Vagina (tissue), 2 donors: ENCODE measurements around the gene MIGA2.

Experiments used
- POLR2A ChIP-seq, 2 donors: fragments of 450-650 bp; IDR thresholded peaks; one replicate each; pipeline ENCODE4 v1.6.1; 2017; ENCODE audit warnings: antibody characterized with exemption in 2 of 2, mild to moderate bottlenecking in 2 of 2, moderate library complexity in 2 of 2
- POLR2AphosphoS5 ChIP-seq, 2 donors: sonication (generic); formaldehyde crosslinking; IDR thresholded peaks; one replicate each; pipeline ENCODE4 v1.9.0; 2017; ENCODE audit warnings: antibody characterized with exemption in 2 of 2, mild to moderate bottlenecking in 2 of 2, low read depth in 1 of 2; ENCODE audit not compliant: insufficient read depth in 1 of 2
- TF ChIP-seq, protein P1 (sequence below), 3 experiments: fragments of 450-650 bp in 2 of 3; fragments of 200-600 bp in 1 of 3; sonication (generic) in 1 of 3; IDR thresholded peaks; one replicate each; pipeline ENCODE4 v1.5.1; 2017 to 2019; ENCODE audit warnings: antibody characterized with exemption in 3 of 3, mild to moderate bottlenecking in 2 of 3, moderate library complexity in 2 of 3

DNA sequence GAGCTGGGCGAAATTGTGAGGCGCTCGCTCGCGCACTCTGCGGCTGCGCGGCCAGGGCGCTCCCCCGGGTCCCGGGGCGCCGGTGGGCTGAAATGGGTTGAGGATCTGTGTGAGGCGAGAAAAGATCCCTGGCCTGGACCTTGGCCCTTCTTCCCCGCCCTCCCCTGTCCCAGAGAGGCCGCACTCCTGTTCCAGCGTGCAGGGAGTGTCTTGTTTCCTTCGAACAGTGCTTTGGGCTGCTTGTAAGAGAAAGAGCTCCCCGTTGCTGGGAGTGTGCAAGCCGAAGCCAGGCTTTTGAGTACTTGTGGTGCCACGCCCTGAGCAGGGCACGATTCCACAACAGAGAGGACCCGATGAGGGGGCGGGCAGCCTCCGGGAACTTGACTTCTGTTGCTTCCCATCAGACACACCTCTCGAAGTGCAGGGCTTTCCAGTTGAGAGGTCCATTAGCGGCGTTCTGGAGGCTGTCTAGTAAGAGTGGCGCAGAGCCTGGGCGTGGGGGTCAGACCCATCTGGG, 45.0 kb downstream of the MIGA2 start:
- TF ChIP-seq POLR2AphosphoS5 (IDR thresholded peaks at IDR 0.05; ENCODE audit: insufficient read depth in 1 of 2, low read depth in 1 of 2), result no peak
- no peak for TF ChIP-seq POLR2A (IDR thresholded peaks at IDR 0.05)
- TF ChIP-seq, protein P1, sequence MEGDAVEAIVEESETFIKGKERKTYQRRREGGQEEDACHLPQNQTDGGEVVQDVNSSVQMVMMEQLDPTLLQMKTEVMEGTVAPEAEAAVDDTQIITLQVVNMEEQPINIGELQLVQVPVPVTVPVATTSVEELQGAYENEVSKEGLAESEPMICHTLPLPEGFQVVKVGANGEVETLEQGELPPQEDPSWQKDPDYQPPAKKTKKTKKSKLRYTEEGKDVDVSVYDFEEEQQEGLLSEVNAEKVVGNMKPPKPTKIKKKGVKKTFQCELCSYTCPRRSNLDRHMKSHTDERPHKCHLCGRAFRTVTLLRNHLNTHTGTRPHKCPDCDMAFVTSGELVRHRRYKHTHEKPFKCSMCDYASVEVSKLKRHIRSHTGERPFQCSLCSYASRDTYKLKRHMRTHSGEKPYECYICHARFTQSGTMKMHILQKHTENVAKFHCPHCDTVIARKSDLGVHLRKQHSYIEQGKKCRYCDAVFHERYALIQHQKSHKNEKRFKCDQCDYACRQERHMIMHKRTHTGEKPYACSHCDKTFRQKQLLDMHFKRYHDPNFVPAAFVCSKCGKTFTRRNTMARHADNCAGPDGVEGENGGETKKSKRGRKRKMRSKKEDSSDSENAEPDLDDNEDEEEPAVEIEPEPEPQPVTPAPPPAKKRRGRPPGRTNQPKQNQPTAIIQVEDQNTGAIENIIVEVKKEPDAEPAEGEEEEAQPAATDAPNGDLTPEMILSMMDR (IDR thresholded peaks at IDR 0.05), result no peak
